BE2C (cell line): ENCODE results near the gene MBLAC1. TPM values are rescaled to one million over a fixed set of nuclear protein-coding genes. Genes with fewer than 3 reads are reported as not detected.
A peak's percentile ranks its signal among the peaks of the same experiment; 100 is the strongest.

ENCODE experiments used
- DNase-seq: peaks from one replicate; pipeline ENCODE4 v3.0.0-alpha.2; 2020
- H3K27me3 ChIP-seq: fragments of 250-450 bp; sonication (Bioruptor Pico); 2 replicates; pipeline ENCODE4 v1.5.1; 2020; ENCODE audit warnings: mild to moderate bottlenecking
- H3K36me3 ChIP-seq: fragments of 250-450 bp; sonication (Bioruptor Pico); 2 replicates; pipeline ENCODE4 v1.5.1; 2020; ENCODE audit warnings: mild to moderate bottlenecking
- H3K4me1 ChIP-seq: fragments of 250-450 bp; sonication (Bioruptor Pico); 2 replicates; pipeline ENCODE4 v1.5.1; 2020
- H3K4me3 ChIP-seq: 2 replicates; pipeline ENCODE4 v1.5.1; 2011; ENCODE audit warnings: low read depth, low read length
- H3K9me3 ChIP-seq: fragments of 250-450 bp; sonication (Bioruptor Pico); 2 replicates; pipeline ENCODE4 v1.5.1; 2020
- CTCF ChIP-seq: IDR thresholded peaks from 2 replicates; pipeline ENCODE4 v1.5.1; 2012; ENCODE audit warnings: mild to moderate bottlenecking, low read depth, low read length
- polyA plus RNA-seq: library from polyadenylated mRNA; unstranded; fragments of >200 nt; gene quantifications from one replicate; pipeline ENCODE4 v1.2.1, GENCODE V29; 2012; ENCODE audit warnings: low read depth, missing spikeins; ENCODE audit not compliant: insufficient read length, insufficient read depth

The MBLAC1 gene
- polyA plus RNA-seq = 10.1 TPM

GRCh38 chr7:100126931-100127865, at the start of gene MBLAC1:
Gene MBLAC1, plus strand, starts transcription at chr7:100126967. Its CDS starts 429 bp downstream, at chr7:100127396.
- no peaks in the 10 kb centered on the region for H3K36me3 ChIP-seq
- H3K27me3 ChIP-seq = no peaks in the 10 kb centered on the region
- H3K9me3 ChIP-seq = no peaks in the 10 kb centered on the region
- H3K4me1 ChIP-seq = no peaks in the 10 kb centered on the region
- 0 out of 2 replicates have a peak, but pooled peaks have one; percentile 0 for TF ChIP-seq CTCF
- DNase-seq = peak; percentile 88
- H3K4me3 ChIP-seq = peak within 1 kb of the TSS; percentile 93

GRCh38 chr7:100077205-100077604, 49.6 kb upstream of the MBLAC1 start:
- Histone ChIP-seq H3K9me3 (peaks cover 5% of the 10 kb centered on the region; the same call in 1 of the 2 replicates), H3K27me3 (no peaks in the 10 kb centered on the region), H3K4me1 (no peaks in the 10 kb centered on the region), H3K36me3 (peaks cover 86% of the 10 kb centered on the region), H3K4me3 (no peak overlapping the region)
- DNase-seq = no peak
- no peak for TF ChIP-seq CTCF

GRCh38 chr7:100079024-100079560, 47.7 kb upstream of the MBLAC1 start:
- H3K36me3 ChIP-seq = peaks cover 67% of the 10 kb centered on the region
- H3K4me3 ChIP-seq = no peak overlapping the region
- no peaks in the 10 kb centered on the region for H3K9me3 ChIP-seq
- no peak for TF ChIP-seq CTCF
- no peak for DNase-seq
- no peaks in the 10 kb centered on the region for H3K27me3 ChIP-seq
- no peaks in the 10 kb centered on the region for H3K4me1 ChIP-seq

- DNase-seq = no peak
Observed at GRCh38 chr7:100080907-100081534, 45.7 kb upstream of the MBLAC1 start.

GRCh38 chr7:100081535-100082102, 45.1 kb upstream of the MBLAC1 start, which contains the start of gene ZNF3:
Gene ZNF3, minus strand, starts transcription at chr7:100081723. Its CDS starts 4,366 bp downstream, at chr7:100077357.
- peak within 1 kb of the TSS; percentile 94 for H3K4me3 ChIP-seq
- H3K9me3 ChIP-seq = no peaks in the 10 kb centered on the region
- peak; percentile 98 for DNase-seq
- no peaks in the 10 kb centered on the region for H3K4me1 ChIP-seq
- peaks cover 42% of the 10 kb centered on the region for H3K36me3 ChIP-seq
- no peaks in the 10 kb centered on the region for H3K27me3 ChIP-seq
- peak; percentile 80 for TF ChIP-seq CTCF

More at GRCh38 chr7:100080907-100081534, 45.7 kb upstream of the MBLAC1 start:
- TF ChIP-seq CTCF = no peak
- Histone ChIP-seq H3K36me3 (peaks cover 48% of the 10 kb centered on the region), H3K9me3 (no peaks in the 10 kb centered on the region), H3K4me1 (no peaks in the 10 kb centered on the region), H3K27me3 (no peaks in the 10 kb centered on the region), H3K4me3 (peak overlapping the region; percentile 94)
